CD4-positive, alpha-beta T cell (primary cell): ENCODE results near the gene ESPL1. TPM values are rescaled to one million over a fixed set of nuclear protein-coding genes. Genes with fewer than 3 reads are reported as not detected.

ENCODE experiments used
- ATAC-seq: fragments of 200-7000 bp; cut with Tn5 transposase; one replicate; pipeline ENCODE4 v1.10.0; 2022; ENCODE audit warnings: mild to moderate bottlenecking; ENCODE audit not compliant: poor library complexity
- CTCF ChIA-PET: fragments of 350-600 bp; sonication (Branson Sonifier 250); formaldehyde crosslinking; loops from one replicate; lab custom pipeline; 2021; ENCODE audit warnings: antibody characterized with exemption, inconsistent platforms; lab: Charles Lee
- POLR2A ChIA-PET: fragments of 350-600 bp; sonication (Branson Sonifier 250); formaldehyde crosslinking; loops from one replicate; lab custom pipeline; 2021; ENCODE audit warnings: antibody characterized with exemption, inconsistent platforms; lab: Charles Lee
- DNase-seq, 14 experiments: peaks; one replicate each; pipeline ENCODE4 v3.0.0-alpha.2; 2013 to 2020; ENCODE audit warnings: mixed read lengths in 2 of 14
- H3K27ac ChIP-seq, 2 donors: one replicate each; pipeline versions ENCODE4 v1.5.1 to v1.7.0; 2013; ENCODE audit warnings: low read length in 2 of 2, low read depth in 1 of 2, mild to moderate bottlenecking in 1 of 2
- H3K27me3 ChIP-seq, 2 experiments: 1 replicate in 1 of 2; 2 replicates in 1 of 2; pipeline versions ENCODE4 v1.6.1 to v1.7.0; 2013; ENCODE audit warnings: low read length in 2 of 2, control low read depth in 1 of 2, mild to moderate bottlenecking in 1 of 2, moderate library complexity in 1 of 2; ENCODE audit not compliant: insufficient read depth in 2 of 2, control insufficient read depth in 1 of 2
- H3K36me3 ChIP-seq: one replicate; pipeline ENCODE4 v1.6.1; 2013; ENCODE audit warnings: low read length, control low read depth; ENCODE audit not compliant: insufficient read depth
- H3K4me1 ChIP-seq: one replicate; pipeline ENCODE4 v1.6.1; 2013; ENCODE audit warnings: low read length, control low read depth; ENCODE audit not compliant: insufficient read depth
- H3K4me3 ChIP-seq: one replicate; pipeline ENCODE4 v1.5.1; 2013; ENCODE audit warnings: mild to moderate bottlenecking, low read length, moderate library complexity
- H3K9me3 ChIP-seq, 2 experiments: 1 replicate in 1 of 2; 2 replicates in 1 of 2; pipeline versions ENCODE4 v1.6.1 to v1.7.0; 2013; ENCODE audit warnings: low read length in 2 of 2, mild to moderate bottlenecking in 2 of 2, control low read depth in 1 of 2, moderate library complexity in 1 of 2; ENCODE audit not compliant: control insufficient read depth in 1 of 2, insufficient read depth in 1 of 2
- H3K27ac Mint-ChIP-seq: one replicate; pipeline ENCODE4 v1.8.0; 2020; ENCODE audit warnings: mixed read lengths
- H3K27me3 Mint-ChIP-seq: one replicate; pipeline ENCODE4 v1.8.0; 2021; ENCODE audit warnings: mixed read lengths
- H3K36me3 Mint-ChIP-seq: one replicate; pipeline ENCODE4 v1.8.0; 2021; ENCODE audit warnings: low read depth, mixed read lengths
- H3K4me1 Mint-ChIP-seq: one replicate; pipeline ENCODE4 v1.8.0; 2021; ENCODE audit warnings: low read depth, mixed read lengths
- H3K4me3 Mint-ChIP-seq: one replicate; pipeline ENCODE4 v1.8.0; 2020; ENCODE audit warnings: mild to moderate bottlenecking, mixed read lengths
- H3K9me3 Mint-ChIP-seq: one replicate; pipeline ENCODE4 v1.8.0; 2020; ENCODE audit warnings: mixed read lengths
- CTCF ChIP-seq: fragments of 200-600 bp; IDR thresholded peaks from one replicate; pipeline ENCODE4 v1.8.0; 2022; ENCODE audit warnings: antibody characterized with exemption, mild to moderate bottlenecking
- intact Hi-C, 2 experiments: fragments of 100-400 bp; cut with DNase I in 1 of 2; cut with micrococcal nuclease in 1 of 2; formaldehyde crosslinking; loops; one replicate each; pipeline versions ENCODE4 v1.15.1 to v1.9.0; 2023 to 2025; cut with DNase I, micrococcal nuclease
- total RNA-seq, 174 experiments: library from RNA in 2 of 174; stranded (reverse) in 2 of 174; gene quantifications; one replicate each; pipeline ENCODE4 v1.2.3 and lab custom pipeline; 2021 to 2026

ESPL1 gene
- total RNA-seq, 2 experiments from 2014 or later = 0.20 to 0.71 TPM

DNA sequence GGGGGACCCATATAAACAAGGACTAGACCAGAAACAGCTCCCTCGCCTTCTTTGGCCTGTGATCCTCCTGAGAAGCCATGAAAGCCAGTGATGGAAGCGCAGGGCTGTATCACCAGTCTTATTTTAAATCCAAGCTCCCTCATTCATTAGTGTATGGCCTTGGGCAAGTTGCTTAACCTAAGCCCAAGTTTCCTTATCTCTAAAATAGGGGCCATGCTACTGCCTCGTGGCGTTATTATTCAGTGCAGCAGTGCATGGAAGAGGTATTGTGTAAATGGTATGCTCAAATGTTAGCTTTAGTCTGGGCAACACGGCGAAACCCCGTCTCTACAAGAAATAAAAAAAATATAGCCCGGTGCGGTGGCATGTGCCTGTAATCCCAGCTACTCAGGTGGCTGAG is 9.9 kb downstream of the ESPL1 start:
- CTCF ChIA-PET = interaction anchor here (0.7 to 0.8 kb wide), 2 partner anchors 58 to 67 kb away, joined by 3 to 5 read pairs; no protein-coding TSS in a partner anchor
- no peaks in the 10 kb centered on the region for H3K9me3 ChIP-seq
- Mint-ChIP-seq H3K9me3 (no peaks in the 10 kb centered on the region), H3K4me1 (no peaks in the 10 kb centered on the region), H3K4me3 (no peak overlapping the region), H3K27ac (no peak overlapping the region), H3K36me3 (no peaks in the 10 kb centered on the region), H3K27me3 (no peaks in the 10 kb centered on the region)
- no peaks in the 10 kb centered on the region for H3K27me3 ChIP-seq
- no peaks in the 10 kb centered on the region for H3K36me3 ChIP-seq
- no peak overlapping the region for H3K4me3 ChIP-seq
- no peak overlapping the region for H3K27ac ChIP-seq
- intact Hi-C loops = no loop called here
- DNase-seq = no peak
- no peaks in the 10 kb centered on the region for H3K4me1 ChIP-seq
- POLR2A ChIA-PET = no interaction called here
- no peak for ATAC-seq
- TF ChIP-seq CTCF = no peak

DNA sequence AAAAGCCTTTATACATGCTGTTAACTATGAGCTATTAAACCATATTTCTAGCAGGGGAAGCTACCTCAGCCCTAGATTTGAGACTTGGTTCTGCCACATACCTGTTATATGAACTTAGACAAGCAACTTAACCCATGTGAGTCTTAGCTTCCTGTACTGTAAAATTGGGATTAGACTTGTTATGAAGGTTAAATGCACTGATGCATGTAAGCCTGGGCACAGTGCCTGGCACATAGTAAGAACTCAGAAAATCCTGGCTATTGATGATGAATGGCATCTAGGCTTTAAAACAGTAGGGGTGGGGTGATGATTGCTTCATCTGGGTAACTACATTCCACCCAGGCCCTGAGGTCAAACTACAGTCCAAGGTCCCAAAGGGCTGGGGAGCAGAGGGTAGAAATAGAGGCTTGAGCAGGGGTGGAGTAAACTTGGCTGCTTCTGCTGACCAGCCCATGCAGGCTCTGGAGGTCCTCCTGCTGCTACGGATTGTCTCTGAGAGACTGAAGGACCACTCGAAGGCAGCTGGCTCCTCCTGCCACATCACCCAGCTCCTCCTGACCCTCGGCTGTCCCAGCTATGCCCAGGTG is 11.3 kb downstream of the ESPL1 start:
- ChIA-PET CTCF (no interaction called here), POLR2A (no interaction called here)
- no peaks in the 10 kb centered on the region for H3K9me3 ChIP-seq
- DNase-seq (no peak), ATAC-seq (no peak)
- intact Hi-C loops = no loop called here
- no peaks in the 10 kb centered on the region for H3K4me1 ChIP-seq
- H3K36me3 ChIP-seq = no peaks in the 10 kb centered on the region
- no peak for TF ChIP-seq CTCF
- H3K4me1 Mint-ChIP-seq = no peaks in the 10 kb centered on the region
- H3K27ac ChIP-seq = no peak overlapping the region
- no peaks in the 10 kb centered on the region for H3K9me3 Mint-ChIP-seq
- no peaks in the 10 kb centered on the region for H3K27me3 ChIP-seq
- H3K36me3 Mint-ChIP-seq = no peaks in the 10 kb centered on the region
- H3K4me3 ChIP-seq = no peak overlapping the region
- H3K27ac Mint-ChIP-seq = no peak overlapping the region
- no peak overlapping the region for H3K4me3 Mint-ChIP-seq
- no peaks in the 10 kb centered on the region for H3K27me3 Mint-ChIP-seq

DNA sequence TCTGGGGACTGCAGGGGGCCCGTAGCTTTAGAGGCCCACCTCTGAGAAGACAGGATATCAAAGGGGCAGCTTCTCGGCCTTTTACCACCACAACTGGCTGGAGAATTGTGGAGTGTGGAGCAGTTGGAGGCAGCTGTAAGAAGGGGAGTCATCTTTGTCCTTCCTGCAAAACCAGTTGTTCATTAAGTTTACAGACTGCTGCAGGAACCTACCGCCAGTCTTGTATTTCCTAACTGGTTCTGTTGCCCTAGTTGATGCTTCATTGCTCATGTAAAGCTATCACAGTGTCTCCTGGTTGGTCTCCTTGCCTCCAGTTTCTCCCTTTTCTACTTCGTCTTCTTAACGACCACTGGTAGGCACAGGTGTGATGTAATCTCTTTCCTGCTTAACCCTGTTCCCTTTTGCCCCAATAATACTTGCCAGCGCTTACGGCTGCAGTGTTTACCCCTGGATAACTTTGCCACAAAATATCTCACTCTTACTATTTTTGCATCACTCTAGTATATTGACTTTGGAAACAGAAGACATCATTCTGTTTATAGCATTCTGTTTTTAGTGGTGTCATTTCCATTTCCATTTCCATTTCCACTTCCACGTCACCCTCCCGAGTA is 11.9 kb downstream of the ESPL1 start:
- POLR2A ChIA-PET = no interaction called here
- H3K4me1 ChIP-seq = no peaks in the 10 kb centered on the region
- Mint-ChIP-seq H3K27ac (no peak overlapping the region), H3K4me3 (no peak overlapping the region), H3K4me1 (no peaks in the 10 kb centered on the region), H3K36me3 (no peaks in the 10 kb centered on the region), H3K9me3 (no peaks in the 10 kb centered on the region), H3K27me3 (no peaks in the 10 kb centered on the region)
- TF ChIP-seq CTCF = no peak
- H3K9me3 ChIP-seq = no peaks in the 10 kb centered on the region
- no peaks in the 10 kb centered on the region for H3K27me3 ChIP-seq
- no peak for ATAC-seq
- intact Hi-C loops = no loop called here
- H3K4me3 ChIP-seq = no peak overlapping the region
- H3K27ac ChIP-seq = no peak overlapping the region
- DNase-seq = no peak
- no peaks in the 10 kb centered on the region for H3K36me3 ChIP-seq
- CTCF ChIA-PET = no interaction called here
